Effector memory CD4-positive, alpha-beta T cell (primary cell): ENCODE results near the gene YWHAB.

Experiments used
- DNase-seq, 3 donors: peaks; one replicate each; pipeline ENCODE4 v3.0.0-alpha.2; 2020
- H3K27ac ChIP-seq: 2 replicates; pipeline ENCODE4 v1.7.0; 2013; ENCODE audit warnings: mild to moderate bottlenecking, low read length, moderate library complexity; ENCODE audit not compliant: insufficient read depth, poor library complexity, severe bottlenecking
- H3K27me3 ChIP-seq: replicated peaks from 2 replicates; pipeline ENCODE4 v1.7.0; 2013; ENCODE audit warnings: mild to moderate bottlenecking, low read length; ENCODE audit not compliant: insufficient read depth, control insufficient read depth, poor library complexity, severe bottlenecking
- H3K36me3 ChIP-seq: 2 replicates; pipeline ENCODE4 v1.7.0; 2013; ENCODE audit warnings: mild to moderate bottlenecking, low read length, moderate library complexity; ENCODE audit not compliant: control insufficient read depth, insufficient read depth
- H3K4me1 ChIP-seq: 2 replicates; pipeline ENCODE4 v1.7.0; 2013; ENCODE audit warnings: low read length, mild to moderate bottlenecking; ENCODE audit not compliant: control insufficient read depth, insufficient read depth, poor library complexity, severe bottlenecking
- H3K4me3 ChIP-seq: 2 replicates; pipeline ENCODE4 v1.7.0; 2013; ENCODE audit warnings: low read length, low read depth, mild to moderate bottlenecking; ENCODE audit not compliant: insufficient read depth, poor library complexity, severe bottlenecking
- H3K9me3 ChIP-seq: 2 replicates; pipeline ENCODE4 v1.7.0; 2013; ENCODE audit warnings: mild to moderate bottlenecking, low read length, moderate library complexity; ENCODE audit not compliant: control insufficient read depth

Gene YWHAB

GRCh38 chr20:44910690-44911262, 25.3 kb downstream of the YWHAB start:
- Histone ChIP-seq H3K4me3 (peak overlapping the region; percentile 65), H3K36me3 (peaks cover 17% of the 10 kb centered on the region), H3K27me3 (no peaks in the 10 kb centered on the region), H3K27ac (no peak overlapping the region), H3K4me1 (peaks cover 10% of the 10 kb centered on the region), H3K9me3 (no peaks in the 10 kb centered on the region)
- DNase-seq: no peak

GRCh38 chr20:44911264-44911921, 25.9 kb downstream of the YWHAB start:
- peaks cover 10% of the 10 kb centered on the region for H3K4me1 ChIP-seq
- peak in 2 of 3 donors; percentile 7 to 18 for DNase-seq
- H3K36me3 ChIP-seq: peaks cover 12% of the 10 kb centered on the region
- no peaks in the 10 kb centered on the region for H3K27me3 ChIP-seq
- H3K27ac ChIP-seq: no peak overlapping the region
- no peaks in the 10 kb centered on the region for H3K9me3 ChIP-seq
- no peak overlapping the region for H3K4me3 ChIP-seq

GRCh38 chr20:44912189-44912588, 26.7 kb downstream of the YWHAB start:
- H3K36me3 ChIP-seq: peaks cover 4% of the 10 kb centered on the region
- H3K27ac ChIP-seq: no peak overlapping the region
- DNase-seq: no peak
- peaks cover 10% of the 10 kb centered on the region for H3K4me1 ChIP-seq
- H3K9me3 ChIP-seq: no peaks in the 10 kb centered on the region
- no peaks in the 10 kb centered on the region for H3K27me3 ChIP-seq
- no peak overlapping the region for H3K4me3 ChIP-seq

- Histone ChIP-seq H3K36me3 (no peaks in the 10 kb centered on the region), H3K9me3 (no peaks in the 10 kb centered on the region), H3K4me1 (peaks cover 4% of the 10 kb centered on the region), H3K27me3 (no peaks in the 10 kb centered on the region), H3K4me3 (no peak overlapping the region), H3K27ac (no peak overlapping the region)
- DNase-seq: no peak
Measured at GRCh38 chr20:44914924-44915323, 29.4 kb downstream of the YWHAB start.

GRCh38 chr20:44916586-44916985, 31.1 kb downstream of the YWHAB start:
- Histone ChIP-seq H3K36me3 (no peaks in the 10 kb centered on the region), H3K27me3 (no peaks in the 10 kb centered on the region), H3K27ac (no peak overlapping the region), H3K9me3 (no peaks in the 10 kb centered on the region), H3K4me1 (no peaks in the 10 kb centered on the region), H3K4me3 (no peak overlapping the region)
- DNase-seq: no peak

- Histone ChIP-seq H3K4me3 (no peak overlapping the region), H3K36me3 (no peaks in the 10 kb centered on the region), H3K9me3 (no peaks in the 10 kb centered on the region), H3K27ac (no peak overlapping the region), H3K27me3 (no peaks in the 10 kb centered on the region), H3K4me1 (no peaks in the 10 kb centered on the region)
- DNase-seq: no peak
Measured at GRCh38 chr20:44917399-44917798, 31.9 kb downstream of the YWHAB start.

GRCh38 chr20:44918342-44918741, 32.8 kb downstream of the YWHAB start:
- Histone ChIP-seq H3K27ac (no peak overlapping the region), H3K4me3 (no peak overlapping the region), H3K4me1 (no peaks in the 10 kb centered on the region), H3K27me3 (no peaks in the 10 kb centered on the region), H3K36me3 (no peaks in the 10 kb centered on the region), H3K9me3 (no peaks in the 10 kb centered on the region)
- DNase-seq: no peak

- no peak for DNase-seq
- no peak overlapping the region for H3K27ac ChIP-seq
- no peaks in the 10 kb centered on the region for H3K4me1 ChIP-seq
- H3K9me3 ChIP-seq: no peaks in the 10 kb centered on the region
- no peaks in the 10 kb centered on the region for H3K36me3 ChIP-seq
- no peaks in the 10 kb centered on the region for H3K27me3 ChIP-seq
- no peak overlapping the region for H3K4me3 ChIP-seq
Measured at GRCh38 chr20:44918761-44919160, 33.3 kb downstream of the YWHAB start.

- no peak for DNase-seq
- H3K27me3 ChIP-seq: no peaks in the 10 kb centered on the region
- H3K4me1 ChIP-seq: no peaks in the 10 kb centered on the region
- H3K4me3 ChIP-seq: no peak overlapping the region
- no peaks in the 10 kb centered on the region for H3K9me3 ChIP-seq
- H3K36me3 ChIP-seq: no peaks in the 10 kb centered on the region
- H3K27ac ChIP-seq: no peak overlapping the region
Measured at GRCh38 chr20:44921447-44921846, 35.9 kb downstream of the YWHAB start.

GRCh38 chr20:44924541-44924940, 39.0 kb downstream of the YWHAB start:
- no peaks in the 10 kb centered on the region for H3K4me1 ChIP-seq
- no peaks in the 10 kb centered on the region for H3K9me3 ChIP-seq
- H3K27me3 ChIP-seq: no peaks in the 10 kb centered on the region
- H3K27ac ChIP-seq: no peak overlapping the region
- no peak for DNase-seq
- H3K36me3 ChIP-seq: no peaks in the 10 kb centered on the region
- no peak overlapping the region for H3K4me3 ChIP-seq
